ENCODE data around the gene TMC1. TPM values are rescaled to one million over a fixed set of nuclear protein-coding genes. Genes with fewer than 3 reads are reported as not detected.

Gene TMC1
- total RNA-seq, 1 experiment from 2014 or later = 5.5 TPM

DNA sequence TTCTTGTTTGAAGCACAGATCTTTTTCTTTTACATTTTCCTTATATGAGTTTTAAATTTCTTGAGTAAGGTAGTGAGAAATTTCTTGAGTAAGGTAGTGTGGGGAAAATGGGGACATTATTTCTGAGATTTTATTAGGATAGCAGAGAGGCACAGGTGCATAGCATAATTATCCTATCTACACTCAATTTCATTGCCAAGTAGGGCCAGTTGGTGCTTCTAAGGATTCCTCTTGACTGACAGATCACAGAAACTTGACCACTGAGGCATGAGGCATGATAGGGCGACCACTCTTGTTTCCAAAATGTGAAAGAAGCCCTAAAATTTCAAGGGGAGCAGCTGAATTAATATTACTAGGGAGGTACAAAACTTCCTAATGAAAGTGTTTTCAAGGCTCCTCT lies 31.4 kb upstream of the TMC1 start:
- Histone ChIP-seq H3K79me2 (ENCODE audit: low read depth) (no peaks in the 10 kb centered on the region), H3K9me2 (ENCODE audit: insufficient read depth) (no peaks in the 10 kb centered on the region), H3K4me1 (replicated peaks; ENCODE audit: insufficient read depth) (0 out of 2 replicates have a peak, but pooled peaks cover under 1% of the 10 kb centered on the region), H4K20me1 (ENCODE audit: insufficient read depth) (no peaks in the 10 kb centered on the region), H3K36me3 (ENCODE audit: low read depth) (no peaks in the 10 kb centered on the region), H3K27ac (no peak overlapping the region), H2AFZ (no peak overlapping the region), H3K27me3 (ENCODE audit: insufficient read depth, low read depth) (no peaks in the 10 kb centered on the region), H3K4me2 (no peak overlapping the region), H3F3A (ENCODE audit: insufficient read depth, low read depth) (no peaks in the 10 kb centered on the region), H3K4me3 (no peak overlapping the region), H3K9me3 (ENCODE audit: insufficient read depth, low read depth) (no peaks in the 10 kb centered on the region)
- no TSS peak for BruUV-seq (replicated peaks)
- intact Hi-C loops (cut with micrococcal nuclease; ENCODE audit: unreplicated experiment) = no loop called here
- DNase-seq = no peak
- no peak for TF ChIP-seq EZH2 (IDR thresholded peaks at IDR 0.05; ENCODE audit: low read depth)
- TF ChIP-seq, protein P1, sequence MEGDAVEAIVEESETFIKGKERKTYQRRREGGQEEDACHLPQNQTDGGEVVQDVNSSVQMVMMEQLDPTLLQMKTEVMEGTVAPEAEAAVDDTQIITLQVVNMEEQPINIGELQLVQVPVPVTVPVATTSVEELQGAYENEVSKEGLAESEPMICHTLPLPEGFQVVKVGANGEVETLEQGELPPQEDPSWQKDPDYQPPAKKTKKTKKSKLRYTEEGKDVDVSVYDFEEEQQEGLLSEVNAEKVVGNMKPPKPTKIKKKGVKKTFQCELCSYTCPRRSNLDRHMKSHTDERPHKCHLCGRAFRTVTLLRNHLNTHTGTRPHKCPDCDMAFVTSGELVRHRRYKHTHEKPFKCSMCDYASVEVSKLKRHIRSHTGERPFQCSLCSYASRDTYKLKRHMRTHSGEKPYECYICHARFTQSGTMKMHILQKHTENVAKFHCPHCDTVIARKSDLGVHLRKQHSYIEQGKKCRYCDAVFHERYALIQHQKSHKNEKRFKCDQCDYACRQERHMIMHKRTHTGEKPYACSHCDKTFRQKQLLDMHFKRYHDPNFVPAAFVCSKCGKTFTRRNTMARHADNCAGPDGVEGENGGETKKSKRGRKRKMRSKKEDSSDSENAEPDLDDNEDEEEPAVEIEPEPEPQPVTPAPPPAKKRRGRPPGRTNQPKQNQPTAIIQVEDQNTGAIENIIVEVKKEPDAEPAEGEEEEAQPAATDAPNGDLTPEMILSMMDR (conservative IDR thresholded peaks at IDR 0.05) = no peak
- ChIA-PET POLR2A (ENCODE audit: unreplicated experiment) (no interaction called here), CTCF (no interaction called here)

- no peak overlapping the region for H3K27ac ChIP-seq
- H2AFZ ChIP-seq = no peak overlapping the region
- intact Hi-C loops (cut with micrococcal nuclease; ENCODE audit: unreplicated experiment) = no loop called here
- H3K36me3 ChIP-seq (ENCODE audit: low read depth) = no peaks in the 10 kb centered on the region
- no TSS peak for BruUV-seq (replicated peaks)
- POLR2A ChIA-PET (ENCODE audit: unreplicated experiment) = no interaction called here
- no peak for TF ChIP-seq EZH2 (IDR thresholded peaks at IDR 0.05; ENCODE audit: low read depth)
- TF ChIP-seq, protein P1 (conservative IDR thresholded peaks at IDR 0.05) = no peak
- no peaks in the 10 kb centered on the region for H3K4me1 ChIP-seq (replicated peaks; ENCODE audit: insufficient read depth)
- H3K9me3 ChIP-seq (ENCODE audit: insufficient read depth, low read depth) = no peaks in the 10 kb centered on the region
- H3K4me3 ChIP-seq = no peak overlapping the region
- H3K79me2 ChIP-seq (ENCODE audit: low read depth) = no peaks in the 10 kb centered on the region
- H3K9me2 ChIP-seq (ENCODE audit: insufficient read depth) = no peaks in the 10 kb centered on the region
- H4K20me1 ChIP-seq (ENCODE audit: insufficient read depth) = no peaks in the 10 kb centered on the region
- H3F3A ChIP-seq (ENCODE audit: insufficient read depth, low read depth) = no peaks in the 10 kb centered on the region; the same call in 1 of the 2 replicates
- no peak overlapping the region for H3K4me2 ChIP-seq
- no peak for DNase-seq
- H3K27me3 ChIP-seq (ENCODE audit: insufficient read depth, low read depth) = no peaks in the 10 kb centered on the region
- CTCF ChIA-PET = no interaction called here
Observed at GRCh38 chr9:72491242-72491641, 30.2 kb upstream of the TMC1 start.

DNA sequence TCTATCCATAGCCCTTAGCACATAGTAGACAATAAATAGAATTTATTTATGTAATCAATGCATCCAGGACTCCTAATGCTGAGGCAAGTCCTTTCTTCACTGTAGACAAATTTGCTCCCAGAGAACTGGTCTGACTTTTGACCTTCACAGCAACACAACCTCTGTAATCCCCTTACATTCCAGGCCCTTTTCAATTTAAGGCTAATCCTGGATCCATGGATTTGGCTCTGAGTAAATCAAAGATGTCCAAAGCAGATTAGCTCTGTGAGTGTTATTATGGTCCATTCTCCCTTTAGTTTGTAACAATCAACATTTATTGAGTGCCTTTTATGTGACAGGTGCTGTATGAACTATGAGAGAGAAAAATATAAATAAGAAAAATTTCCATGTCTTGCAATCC lies 27.4 kb upstream of the TMC1 start:
- Histone ChIP-seq H4K20me1 (ENCODE audit: insufficient read depth) (no peaks in the 10 kb centered on the region), H3K79me2 (ENCODE audit: low read depth) (no peaks in the 10 kb centered on the region), H3K27ac (no peak overlapping the region), H3K9me3 (ENCODE audit: insufficient read depth, low read depth) (no peaks in the 10 kb centered on the region), H3K27me3 (ENCODE audit: insufficient read depth, low read depth) (no peaks in the 10 kb centered on the region), H3K36me3 (ENCODE audit: low read depth) (no peaks in the 10 kb centered on the region), H2AFZ (no peak overlapping the region), H3F3A (ENCODE audit: insufficient read depth, low read depth) (no peaks in the 10 kb centered on the region; the same call in 1 of the 2 replicates), H3K9me2 (ENCODE audit: insufficient read depth) (no peaks in the 10 kb centered on the region), H3K4me3 (no peak overlapping the region), H3K4me1 (replicated peaks; ENCODE audit: insufficient read depth) (no peaks in the 10 kb centered on the region), H3K4me2 (no peak overlapping the region)
- no TSS peak for BruUV-seq (replicated peaks)
- no peak for DNase-seq
- ChIA-PET POLR2A (ENCODE audit: unreplicated experiment) (no interaction called here), CTCF (no interaction called here)
- intact Hi-C loops (cut with micrococcal nuclease; ENCODE audit: unreplicated experiment) = no loop called here
- no peak for TF ChIP-seq EZH2 (IDR thresholded peaks at IDR 0.05; ENCODE audit: low read depth)
- TF ChIP-seq, protein P1 (conservative IDR thresholded peaks at IDR 0.05) = no peak

Measured in PC-9 (cell line).